NB4 (cell line): ENCODE data around the gene POPDC2.

Experiments used
- DNase-seq: peaks from one replicate; pipeline ENCODE4 v3.0.0; 2010; ENCODE audit warnings: low read depth
- H3K4me3 ChIP-seq: one replicate; pipeline ENCODE4 v1.5.1; 2011; ENCODE audit warnings: mild to moderate bottlenecking, low read depth, low read length, moderate library complexity
- MYC ChIP-seq: IDR thresholded peaks from 2 replicates; pipeline ENCODE4 v1.6.1; 2011; ENCODE audit warnings: low read depth, low read length
- POLR2A ChIP-seq: IDR thresholded peaks from 2 replicates; pipeline ENCODE4 v1.6.1; 2011; ENCODE audit warnings: mild to moderate bottlenecking; ENCODE audit not compliant: insufficient read length; ENCODE audit errors: extremely low read depth
- TF ChIP-seq, protein P1 (sequence below): IDR thresholded peaks from one replicate; pipeline ENCODE4 v1.5.1; 2012; ENCODE audit warnings: low read depth, low read length
- TF ChIP-seq, protein P2 (sequence below): IDR thresholded peaks from 2 replicates; pipeline ENCODE4 v1.6.1; 2011; ENCODE audit warnings: low read depth, low read length

Gene POPDC2

DNA sequence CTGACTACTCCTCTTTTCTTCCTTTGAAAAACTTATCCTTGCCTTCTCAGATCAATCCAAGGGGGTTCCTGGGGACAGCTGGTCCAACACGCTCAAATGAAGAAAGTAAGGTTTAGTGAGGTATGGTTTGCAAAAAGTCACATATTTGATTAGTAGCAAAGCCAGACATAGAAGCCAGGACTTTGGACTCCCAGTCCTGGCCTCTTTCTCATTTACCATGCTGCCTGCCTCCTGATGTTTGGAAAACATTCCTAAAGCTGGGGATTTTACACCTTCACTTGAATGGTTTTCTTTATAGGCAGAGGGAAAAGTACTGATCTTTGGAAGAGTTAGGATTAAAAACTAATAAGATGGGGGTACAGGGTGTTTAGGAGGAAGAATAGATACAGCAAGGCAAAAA, 14.6 kb downstream of the POPDC2 start:
- TF ChIP-seq MYC (no peak), POLR2A (no peak)
- TF ChIP-seq, protein P1, sequence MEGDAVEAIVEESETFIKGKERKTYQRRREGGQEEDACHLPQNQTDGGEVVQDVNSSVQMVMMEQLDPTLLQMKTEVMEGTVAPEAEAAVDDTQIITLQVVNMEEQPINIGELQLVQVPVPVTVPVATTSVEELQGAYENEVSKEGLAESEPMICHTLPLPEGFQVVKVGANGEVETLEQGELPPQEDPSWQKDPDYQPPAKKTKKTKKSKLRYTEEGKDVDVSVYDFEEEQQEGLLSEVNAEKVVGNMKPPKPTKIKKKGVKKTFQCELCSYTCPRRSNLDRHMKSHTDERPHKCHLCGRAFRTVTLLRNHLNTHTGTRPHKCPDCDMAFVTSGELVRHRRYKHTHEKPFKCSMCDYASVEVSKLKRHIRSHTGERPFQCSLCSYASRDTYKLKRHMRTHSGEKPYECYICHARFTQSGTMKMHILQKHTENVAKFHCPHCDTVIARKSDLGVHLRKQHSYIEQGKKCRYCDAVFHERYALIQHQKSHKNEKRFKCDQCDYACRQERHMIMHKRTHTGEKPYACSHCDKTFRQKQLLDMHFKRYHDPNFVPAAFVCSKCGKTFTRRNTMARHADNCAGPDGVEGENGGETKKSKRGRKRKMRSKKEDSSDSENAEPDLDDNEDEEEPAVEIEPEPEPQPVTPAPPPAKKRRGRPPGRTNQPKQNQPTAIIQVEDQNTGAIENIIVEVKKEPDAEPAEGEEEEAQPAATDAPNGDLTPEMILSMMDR: no peak
- TF ChIP-seq, protein P2, sequence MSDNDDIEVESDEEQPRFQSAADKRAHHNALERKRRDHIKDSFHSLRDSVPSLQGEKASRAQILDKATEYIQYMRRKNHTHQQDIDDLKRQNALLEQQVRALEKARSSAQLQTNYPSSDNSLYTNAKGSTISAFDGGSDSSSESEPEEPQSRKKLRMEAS: no peak
- no peak for DNase-seq
- no peak overlapping the region for H3K4me3 ChIP-seq

DNA sequence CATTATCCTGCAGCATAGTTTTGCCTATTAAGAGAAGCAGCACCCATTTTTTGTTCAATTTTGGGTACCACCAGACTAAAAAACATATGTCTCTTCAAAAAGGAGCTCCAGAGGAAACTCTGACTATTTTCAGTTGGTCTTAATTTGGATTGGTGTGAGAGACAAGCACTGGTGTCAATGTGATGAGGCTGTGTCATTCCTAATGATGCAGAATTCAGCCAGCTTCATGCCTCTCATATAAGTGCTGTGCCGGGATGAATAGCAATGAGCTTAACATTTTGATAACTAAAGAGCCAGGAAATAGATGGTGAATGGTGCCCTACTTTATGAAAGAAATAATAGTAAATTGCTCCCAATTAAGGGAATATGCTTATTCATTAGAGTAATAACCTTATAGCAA, 15.9 kb downstream of the POPDC2 start:
- TF ChIP-seq POLR2A: no peak
- TF ChIP-seq, protein P2: no peak
- no peak for TF ChIP-seq MYC
- TF ChIP-seq, protein P1: no peak
- DNase-seq: no peak
- no peak overlapping the region for H3K4me3 ChIP-seq

DNA sequence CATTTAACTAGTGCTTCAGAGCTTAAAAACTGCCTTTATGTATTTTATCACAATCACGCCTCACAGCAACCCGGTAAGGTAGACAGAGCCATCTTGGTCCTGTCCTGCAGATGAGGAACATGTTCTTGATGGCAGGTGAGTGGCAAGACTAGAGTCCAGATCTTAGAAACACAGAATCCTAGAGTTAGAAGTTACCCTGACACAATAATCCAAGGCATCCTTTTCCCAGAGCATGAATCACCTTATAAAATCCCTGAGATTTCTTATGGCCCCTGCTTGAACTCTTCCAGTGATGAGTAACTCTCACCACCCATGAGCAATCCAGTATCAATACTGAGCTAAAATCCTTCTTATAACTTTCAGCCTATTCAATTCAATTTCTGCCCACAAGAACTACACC, 16.9 kb downstream of the POPDC2 start:
- TF ChIP-seq POLR2A (no peak), MYC (no peak)
- TF ChIP-seq, protein P1: no peak
- TF ChIP-seq, protein P2: no peak
- no peak overlapping the region for H3K4me3 ChIP-seq
- no peak for DNase-seq

DNA sequence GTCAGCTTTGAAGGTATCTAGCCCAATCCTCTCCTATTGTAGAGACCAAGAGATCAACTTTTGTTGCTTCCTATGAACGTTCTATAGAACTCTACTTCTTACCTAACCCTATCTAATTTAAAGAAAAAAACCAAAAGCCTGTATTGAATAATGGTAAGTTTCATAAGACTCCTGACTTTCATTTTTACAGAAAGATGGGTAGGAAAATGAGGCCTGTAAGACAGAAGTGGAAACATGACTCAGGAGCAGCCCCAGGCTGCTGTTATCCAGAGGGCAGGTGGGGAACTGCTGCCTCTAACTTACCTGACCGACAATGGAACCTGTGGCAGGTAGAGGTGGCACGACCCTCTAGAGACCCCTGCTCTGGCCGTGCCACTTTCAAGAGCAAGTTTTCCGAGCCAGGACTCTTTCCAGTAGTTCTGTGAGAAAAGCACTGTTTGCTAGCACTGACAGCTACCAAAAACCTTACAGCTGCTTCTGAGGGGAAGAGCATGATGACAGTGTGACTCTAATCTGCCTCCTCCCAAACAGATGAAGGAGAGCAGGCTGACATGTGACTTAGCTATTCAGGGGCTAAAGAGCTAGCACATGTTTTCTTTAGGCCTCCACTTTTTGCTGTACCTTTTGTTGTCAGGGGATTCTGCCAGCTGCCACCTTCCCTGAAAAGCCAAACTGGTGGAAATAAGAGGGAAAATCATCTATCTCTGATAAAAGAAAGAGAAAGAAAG, 17.5 kb downstream of the POPDC2 start:
- DNase-seq: no peak
- TF ChIP-seq, protein P2: peak; percentile 64
- no peak for TF ChIP-seq POLR2A

DNA sequence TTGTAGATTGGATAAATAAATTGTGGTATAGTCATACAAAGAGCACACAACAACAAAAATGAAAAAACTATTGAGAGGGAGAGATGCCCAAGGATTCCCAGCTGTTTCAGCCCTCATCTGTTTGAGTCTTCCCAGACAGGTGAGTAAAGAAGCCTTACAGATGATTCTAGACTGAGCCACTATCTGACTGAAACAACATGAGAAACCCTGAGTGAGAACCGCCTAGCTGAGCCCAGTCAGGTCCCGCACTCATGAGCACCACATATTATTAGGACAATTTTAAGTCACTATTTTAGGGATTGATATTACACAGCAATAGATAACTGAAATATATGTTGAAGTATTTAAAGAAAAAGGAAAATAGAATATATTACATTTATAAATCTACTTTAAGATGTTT, 19.0 kb downstream of the POPDC2 start:
- H3K4me3 ChIP-seq: no peak overlapping the region
- no peak for DNase-seq
- TF ChIP-seq POLR2A (no peak), MYC (no peak)
- TF ChIP-seq, protein P2: no peak
- TF ChIP-seq, protein P1: no peak

More for the DNA sequence above, 17.5 kb downstream of the POPDC2 start:
- H3K4me3 ChIP-seq: no peak overlapping the region

DNA sequence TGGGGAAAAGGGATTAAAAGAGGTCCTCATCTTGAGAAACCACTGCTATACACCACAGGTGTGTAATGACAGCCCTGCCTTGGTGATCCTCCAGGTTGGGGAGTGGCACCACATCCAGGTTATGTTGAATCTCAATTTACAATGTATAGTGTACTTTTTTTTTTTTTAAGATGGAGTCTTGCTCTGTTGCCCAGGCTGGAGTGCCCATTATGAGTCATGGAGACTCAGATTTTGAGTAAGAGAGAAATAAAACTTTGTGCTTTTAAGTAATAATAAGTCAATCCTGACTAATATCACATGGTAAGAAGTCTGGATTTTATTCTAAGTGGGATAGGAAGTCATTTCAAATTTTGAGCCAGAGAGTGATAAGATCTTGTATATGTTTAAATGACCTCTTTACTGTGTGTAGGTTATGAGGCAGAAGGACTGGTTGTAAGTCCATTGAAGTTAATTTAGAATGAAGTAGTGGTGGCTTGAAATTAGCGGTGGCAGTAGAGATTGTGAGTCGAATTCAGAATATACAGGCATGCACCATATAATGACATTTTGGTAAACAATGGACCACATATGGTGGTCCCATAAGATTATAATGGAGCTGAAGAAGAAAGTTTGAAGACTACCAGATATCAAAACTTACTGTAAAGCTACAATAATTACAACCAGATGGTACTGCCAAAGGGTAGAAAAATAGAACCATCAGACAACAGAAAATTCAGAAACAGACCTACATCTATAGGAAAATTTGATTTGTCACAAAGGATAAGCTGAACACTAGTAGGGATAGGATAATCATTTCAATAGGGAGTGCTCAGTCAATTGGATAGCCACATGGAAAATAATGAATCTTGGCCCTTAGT, 20.7 kb downstream of the POPDC2 start:
- TF ChIP-seq POLR2A: no peak
- H3K4me3 ChIP-seq: no peak overlapping the region

More for the DNA sequence above, 20.7 kb downstream of the POPDC2 start:
- no peak for DNase-seq
